TTC549 (cell line): ENCODE data around the gene ACVR1B.

Source experiments
- FAIRE-seq: peaks from 2 replicates; lab custom pipeline; 2012; peaks lifted over from hg19 to GRCh38; lab: Jason Lieb, UNC

Gene ACVR1B

DNA sequence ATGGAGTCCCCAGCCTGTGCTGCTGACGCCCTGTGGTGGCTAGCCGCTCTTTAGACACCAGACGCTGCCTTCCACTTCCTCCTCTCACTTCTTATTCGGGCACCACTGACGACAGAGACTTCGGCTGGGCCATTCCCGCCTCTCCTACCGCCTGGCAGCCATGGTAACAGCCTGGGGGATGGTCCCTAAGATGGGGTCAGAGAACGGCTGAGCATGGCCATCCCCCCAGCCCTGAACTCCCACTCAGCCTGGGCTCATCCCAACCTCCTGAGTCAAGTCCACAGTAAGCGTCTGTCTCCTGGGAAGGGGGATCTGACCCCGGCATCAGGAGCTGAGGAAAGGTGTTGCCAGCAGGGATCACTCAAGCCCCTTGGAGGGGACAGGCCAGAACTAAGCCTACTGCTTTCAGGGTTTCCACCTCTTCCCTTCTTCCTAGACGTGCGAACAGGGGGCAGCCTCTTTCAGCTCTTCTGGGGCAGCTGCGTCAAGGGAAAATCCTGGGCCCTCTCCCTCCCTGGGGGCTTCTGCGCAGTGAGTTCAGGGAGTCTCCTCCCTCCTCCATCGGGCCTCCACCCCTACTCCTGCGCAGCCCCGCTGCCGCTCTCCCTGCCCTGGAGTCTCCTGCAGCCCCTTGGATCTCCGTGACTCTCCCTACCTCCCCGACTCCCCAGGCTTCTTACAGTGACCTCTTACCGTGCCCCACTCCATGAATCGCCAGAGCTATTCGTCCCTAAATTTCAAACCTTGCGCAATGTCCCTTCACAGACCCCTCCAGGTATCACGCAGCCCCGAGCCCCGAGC, 54.6 kb downstream of the ACVR1B start:
- FAIRE-seq = no peak

DNA sequence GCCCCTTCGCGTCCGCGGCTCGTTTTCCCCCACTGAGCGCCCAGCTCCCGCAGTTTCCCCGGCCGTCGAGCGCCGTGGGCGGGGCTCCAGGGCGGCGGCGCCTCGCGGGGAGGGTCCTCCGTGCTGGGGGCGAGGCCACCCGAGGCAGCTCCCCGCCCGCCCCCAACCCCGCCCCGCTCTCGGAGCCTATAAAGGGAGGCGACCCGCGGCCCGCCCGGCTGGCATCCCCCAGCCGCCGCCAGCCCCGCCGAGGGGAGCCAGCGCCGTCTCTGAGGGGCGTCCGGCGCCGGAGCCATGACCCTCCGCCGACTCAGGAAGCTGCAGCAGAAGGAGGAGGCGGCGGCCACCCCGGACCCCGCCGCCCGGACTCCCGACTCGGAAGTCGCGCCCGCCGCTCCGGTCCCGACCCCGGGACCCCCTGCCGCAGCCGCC, 55.2 kb downstream of the ACVR1B start, which contains the start of gene TAMALIN:
TSS of gene TAMALIN (plus strand) at position 221 of the 432 bp plus-strand sequence. CDS start at position 295, 74 bp downstream.
- no peak for FAIRE-seq

DNA sequence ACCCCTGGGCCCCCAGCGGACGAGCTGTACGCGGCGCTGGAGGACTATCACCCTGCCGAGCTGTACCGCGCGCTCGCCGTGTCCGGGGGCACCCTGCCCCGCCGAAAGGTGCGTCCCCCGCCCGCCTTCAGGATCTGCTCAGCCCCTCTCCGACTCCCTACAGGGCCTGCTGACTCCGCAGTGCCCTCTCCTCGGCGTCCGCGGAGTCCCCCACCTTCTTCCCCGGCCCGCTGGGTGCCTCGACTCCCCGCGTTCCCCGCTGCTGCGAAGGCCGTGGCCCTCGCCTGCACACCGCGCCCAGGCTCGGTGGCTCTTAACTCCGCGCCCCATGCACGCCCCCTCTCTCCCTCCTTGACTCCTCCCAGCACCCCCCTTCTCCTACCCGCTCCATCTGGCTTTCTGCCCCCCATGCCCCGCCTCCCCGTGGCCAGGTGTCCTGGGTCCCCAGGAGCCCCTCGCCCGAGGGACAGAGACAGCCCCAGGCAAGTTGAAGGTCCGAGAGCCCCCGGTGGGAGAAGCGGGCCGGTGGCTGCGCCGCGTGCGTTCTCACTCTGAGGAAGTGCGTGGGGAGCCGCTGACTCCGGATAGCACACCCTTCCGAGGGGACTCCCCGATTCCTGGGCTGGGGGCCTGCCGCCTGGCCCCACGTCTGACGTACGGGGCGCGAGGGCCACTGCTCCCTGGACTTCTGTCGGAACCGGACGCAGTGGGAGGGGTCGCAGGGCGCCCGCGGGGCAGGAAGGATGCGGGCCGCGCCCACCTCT, 55.8 kb downstream of the ACVR1B start:
- FAIRE-seq = no peak

DNA sequence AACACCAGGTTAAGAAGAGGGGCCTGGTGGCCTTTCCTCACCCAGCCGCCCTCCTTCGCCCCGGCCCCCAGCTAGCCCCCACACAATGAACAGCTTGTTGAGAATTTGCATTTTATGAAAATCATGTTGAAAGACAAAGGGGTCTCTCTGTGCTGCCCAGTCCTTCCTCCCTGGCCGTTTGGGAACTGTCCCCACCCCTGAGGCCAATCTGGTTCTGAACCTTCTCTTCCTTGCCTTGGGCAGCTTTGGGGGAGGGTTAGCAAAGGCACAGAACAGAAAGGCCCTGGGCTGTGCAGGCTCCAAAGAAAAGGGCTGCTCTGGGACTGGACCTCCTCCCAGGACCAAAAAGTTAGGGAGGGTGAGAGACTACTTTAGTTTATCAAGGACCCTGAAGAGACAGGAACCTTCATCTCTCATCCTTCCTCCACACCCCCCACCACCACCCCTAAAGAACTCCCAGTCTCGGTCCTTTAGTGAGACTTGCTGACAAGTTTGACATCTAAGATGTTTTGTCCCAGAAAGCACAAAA, 56.5 kb downstream of the ACVR1B start:
- FAIRE-seq = no peak

DNA sequence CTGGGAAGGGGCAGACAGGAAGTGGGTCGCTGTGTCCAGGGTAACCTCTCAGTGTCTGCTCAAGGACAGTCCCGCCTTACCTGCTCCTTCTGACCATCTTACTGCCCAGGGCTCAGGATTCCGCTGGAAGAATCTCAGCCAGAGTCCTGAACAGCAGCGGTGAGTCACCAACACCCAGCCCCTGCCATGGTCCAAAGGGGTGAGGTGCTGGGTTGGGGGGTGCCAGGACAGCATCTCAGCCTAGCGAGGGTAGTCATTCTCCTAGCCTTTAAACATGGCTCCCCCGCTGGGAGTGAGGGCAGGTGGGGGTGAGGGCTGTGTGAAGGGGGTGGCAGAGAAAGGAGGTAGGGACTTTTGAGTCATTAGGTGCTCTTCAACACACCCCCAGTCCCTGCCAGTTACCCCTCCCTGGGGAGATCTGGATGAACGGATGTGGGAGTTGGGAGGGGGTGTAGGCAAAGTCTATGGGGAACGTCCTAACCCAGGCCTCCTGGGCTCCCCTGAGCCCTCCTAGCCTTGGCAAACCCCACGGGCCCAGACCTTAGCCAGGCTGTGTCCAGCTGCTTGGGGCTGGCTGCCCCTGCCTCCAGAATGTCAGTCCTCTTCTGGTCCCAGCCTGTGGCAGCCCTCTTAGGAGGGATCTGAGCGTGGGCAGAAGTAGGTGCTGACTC, 57.7 kb downstream of the ACVR1B start:
- no peak for FAIRE-seq

DNA sequence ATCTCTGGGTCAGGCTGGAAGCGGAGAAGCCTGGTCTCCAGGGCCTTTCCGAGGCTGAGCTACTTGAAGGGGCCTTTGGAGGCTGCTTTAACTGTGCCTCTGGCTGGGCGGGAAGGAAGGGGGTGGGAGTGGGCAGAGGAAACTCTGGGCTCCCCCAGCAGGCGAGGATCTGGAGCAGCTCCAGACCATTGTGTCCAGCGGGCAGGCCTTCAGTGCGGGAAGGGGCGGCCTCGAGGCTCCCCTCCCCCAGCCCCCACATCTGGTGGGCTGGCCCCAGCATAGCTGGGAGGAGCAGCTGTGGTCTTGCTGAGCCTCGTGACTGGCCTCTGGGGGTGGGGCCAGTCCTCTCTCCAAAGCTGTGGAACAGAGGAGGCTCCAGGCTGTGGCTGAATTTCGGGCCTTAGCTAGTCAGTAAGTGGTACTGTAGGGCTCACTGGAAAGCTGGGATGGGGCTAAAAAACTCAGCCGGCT, 58.7 kb downstream of the ACVR1B start:
- peak; percentile 94 for FAIRE-seq

DNA sequence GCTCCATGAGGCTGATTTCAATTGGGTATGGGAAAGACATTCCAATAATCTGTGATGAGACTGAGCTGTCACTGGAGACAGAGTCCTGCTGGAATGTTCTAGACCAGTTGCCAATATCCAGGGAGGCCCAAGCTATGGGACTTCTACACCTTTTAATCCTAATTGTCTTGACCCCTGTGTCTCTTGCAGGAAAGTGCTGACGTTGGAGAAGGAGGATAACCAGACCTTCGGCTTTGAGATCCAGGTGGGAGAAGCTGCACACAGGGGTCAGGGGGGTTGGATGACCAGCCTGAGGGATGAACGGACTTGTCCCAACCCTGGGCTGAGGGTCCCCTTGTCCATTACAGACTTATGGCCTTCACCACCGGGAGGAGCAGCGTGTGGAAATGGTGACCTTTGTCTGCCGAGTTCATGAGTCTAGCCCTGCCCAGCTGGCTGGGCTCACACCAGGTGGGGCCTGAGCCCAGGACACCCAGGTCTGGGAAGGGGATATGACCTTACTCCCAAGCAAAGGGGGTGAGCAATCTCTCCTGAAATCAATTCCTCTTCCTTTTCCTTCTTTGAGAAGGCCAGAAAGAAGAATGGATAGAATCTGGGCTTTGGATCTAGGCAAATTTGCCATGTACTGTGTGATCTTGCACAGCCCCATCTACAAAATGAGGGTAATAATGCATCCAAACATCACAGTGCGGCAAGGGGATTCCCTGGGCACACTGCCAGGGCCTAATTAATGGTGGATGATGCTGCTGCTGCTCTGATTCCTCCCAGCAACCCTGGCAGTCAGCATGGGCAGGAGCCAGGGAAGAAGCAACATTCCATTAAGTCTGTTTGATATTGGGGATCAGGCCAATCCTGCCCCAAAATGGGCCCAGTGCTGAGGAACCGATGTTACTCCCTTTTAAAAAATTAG, 59.4 kb downstream of the ACVR1B start:
- no peak for FAIRE-seq

DNA sequence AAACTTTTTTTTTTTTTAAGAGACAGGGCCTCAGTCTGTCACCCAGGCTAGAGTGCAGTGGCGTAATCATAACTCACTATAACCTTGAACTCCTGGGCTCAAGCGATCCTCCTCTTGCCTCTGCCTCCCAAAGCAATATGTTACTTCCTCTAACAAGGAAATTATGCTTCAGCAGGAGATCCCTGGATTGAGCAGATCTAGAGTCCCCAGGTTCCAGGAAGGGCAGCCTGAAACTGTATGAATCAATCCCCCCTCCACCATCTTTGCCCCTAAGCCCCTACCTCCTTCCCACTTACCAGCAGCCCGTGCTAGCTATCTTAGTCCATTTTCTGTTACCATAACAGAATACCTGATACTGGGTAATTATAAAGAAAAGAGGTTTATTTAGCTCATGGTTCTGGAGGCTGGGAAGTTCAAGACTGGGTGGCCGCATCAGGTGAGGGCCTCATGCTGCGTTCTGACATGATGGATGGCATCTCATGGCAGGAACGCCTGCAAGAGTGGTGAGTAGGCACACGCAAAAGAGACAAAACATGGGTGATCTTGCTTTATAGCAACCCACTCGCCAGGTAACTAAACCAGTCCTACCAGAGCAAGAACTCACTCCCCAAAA, 60.2 kb downstream of the ACVR1B start:
- no peak for FAIRE-seq

DNA sequence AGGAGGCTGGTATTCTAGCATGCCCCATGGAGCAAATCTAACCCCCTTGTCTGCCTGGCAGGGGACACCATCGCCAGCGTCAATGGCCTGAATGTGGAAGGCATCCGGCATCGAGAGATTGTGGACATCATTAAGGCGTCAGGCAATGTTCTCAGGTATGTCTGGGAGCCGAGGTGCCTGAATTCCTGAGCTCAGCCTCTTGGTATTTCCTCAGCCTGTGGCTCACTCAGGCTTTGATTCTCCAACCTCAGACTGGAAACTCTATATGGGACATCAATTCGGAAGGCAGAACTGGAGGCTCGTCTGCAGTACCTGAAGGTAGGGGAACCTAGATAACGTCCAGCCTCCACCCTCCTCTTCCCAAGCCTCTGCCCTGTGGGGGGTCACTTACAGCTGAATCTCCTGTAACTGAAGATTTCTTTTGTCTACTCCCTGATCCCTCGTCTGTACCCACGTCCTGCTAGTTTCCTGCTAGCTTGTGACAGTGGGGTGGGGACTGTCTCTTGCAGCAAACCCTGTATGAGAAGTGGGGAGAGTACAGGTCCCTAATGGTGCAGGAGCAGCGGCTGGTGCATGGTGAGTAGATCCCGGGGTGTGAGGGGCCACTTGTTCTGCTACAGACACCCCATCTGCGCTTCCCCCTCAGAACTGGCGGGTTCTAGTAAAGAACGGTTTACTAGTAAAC, 62.3 kb downstream of the ACVR1B start:
- no peak for FAIRE-seq

DNA sequence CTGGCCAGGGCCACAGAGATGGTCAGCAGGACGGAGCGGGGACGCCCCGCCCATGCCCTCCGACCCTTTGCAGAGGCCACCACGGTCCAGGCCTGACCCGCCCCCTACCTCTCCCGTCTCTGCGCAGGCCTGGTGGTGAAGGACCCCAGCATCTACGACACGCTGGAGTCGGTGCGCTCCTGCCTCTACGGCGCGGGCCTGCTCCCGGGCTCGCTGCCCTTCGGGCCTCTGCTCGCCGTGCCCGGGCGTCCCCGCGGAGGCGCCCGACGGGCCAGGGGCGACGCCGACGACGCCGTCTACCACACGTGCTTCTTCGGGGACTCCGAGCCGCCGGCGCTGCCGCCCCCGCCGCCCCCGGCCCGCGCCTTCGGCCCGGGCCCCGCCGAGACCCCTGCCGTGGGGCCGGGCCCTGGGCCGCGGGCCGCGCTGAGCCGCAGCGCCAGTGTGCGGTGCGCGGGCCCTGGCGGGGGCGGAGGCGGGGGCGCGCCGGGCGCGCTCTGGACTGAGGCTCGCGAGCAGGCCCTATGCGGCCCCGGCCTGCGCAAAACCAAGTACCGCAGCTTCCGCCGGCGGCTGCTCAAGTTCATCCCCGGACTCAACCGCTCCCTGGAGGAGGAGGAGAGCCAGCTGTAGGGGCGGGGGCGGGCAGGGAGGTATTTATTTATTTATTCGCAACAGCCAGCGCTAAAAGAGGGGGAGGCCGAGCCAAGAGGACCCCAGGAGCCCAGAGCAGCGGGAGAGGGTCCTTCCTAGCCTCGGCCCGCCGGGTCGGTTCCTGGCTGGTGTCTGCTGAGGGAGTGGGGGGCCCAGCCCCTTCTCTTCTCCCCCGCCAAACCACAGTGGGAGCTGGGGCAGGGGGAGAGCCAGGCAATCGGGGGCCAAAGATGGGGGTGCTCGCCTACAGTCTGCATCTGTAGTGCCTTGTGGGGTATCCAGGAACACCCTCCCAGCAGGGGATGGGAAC, 63.4 kb downstream of the ACVR1B start:
- no peak for FAIRE-seq

DNA sequence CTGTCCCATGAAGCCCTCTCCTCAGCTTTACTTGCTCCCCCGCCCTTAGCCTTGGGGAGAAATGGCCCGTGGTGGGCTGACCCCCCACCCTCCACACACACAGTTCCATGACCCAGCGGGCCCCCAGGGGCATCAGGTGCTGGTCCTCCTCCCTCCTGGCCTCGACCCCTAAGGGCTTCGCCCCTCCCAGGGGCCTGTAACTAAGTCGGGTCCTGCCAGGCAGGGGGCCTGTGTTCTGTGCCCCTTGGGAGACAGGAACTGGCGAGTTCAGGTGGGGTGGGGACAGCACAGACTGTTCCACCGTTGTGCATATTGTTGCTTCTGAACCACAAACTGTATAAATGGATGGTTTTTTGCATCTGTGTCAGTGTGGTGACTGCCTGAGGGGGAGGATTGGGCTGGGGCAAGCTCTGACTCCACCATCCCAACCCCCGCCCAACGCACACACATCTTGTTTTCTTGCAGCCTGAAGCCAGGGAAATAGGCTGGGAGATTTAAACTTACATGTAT, 64.1 kb downstream of the ACVR1B start:
- FAIRE-seq = no peak

DNA sequence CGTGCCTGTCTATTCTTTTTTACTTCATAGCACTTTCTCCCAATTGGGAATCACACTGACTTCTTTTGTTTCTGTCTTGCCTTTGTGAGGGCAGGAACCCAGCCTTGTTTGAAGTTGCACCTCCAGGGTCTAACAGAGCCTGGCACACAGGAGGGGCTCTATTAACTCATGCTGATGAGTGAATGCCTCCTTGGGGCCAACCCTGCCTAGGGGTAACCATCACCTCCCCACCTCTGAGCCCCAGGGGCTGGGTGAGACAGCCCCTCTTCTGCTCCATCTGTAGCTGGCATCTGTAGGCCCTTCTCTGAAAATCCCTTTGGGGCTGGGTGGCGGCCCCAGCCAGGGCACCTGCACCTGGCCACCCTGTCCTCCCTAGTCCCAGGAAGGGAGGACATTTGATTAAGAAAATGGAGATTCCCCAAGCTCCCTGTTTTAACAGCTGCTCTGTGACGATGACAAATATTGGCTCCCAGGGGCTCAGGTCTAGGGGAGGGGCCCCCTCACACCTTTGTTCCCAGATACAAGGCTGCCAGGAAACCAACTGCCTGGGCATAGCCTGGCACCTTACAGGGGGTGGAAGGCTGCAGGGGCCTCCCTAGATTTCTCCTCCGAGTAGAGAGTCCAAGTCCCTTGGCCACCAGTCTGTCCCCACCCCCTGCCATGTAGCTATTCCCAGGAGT, 67.1 kb downstream of the ACVR1B start:
- FAIRE-seq = no peak

DNA sequence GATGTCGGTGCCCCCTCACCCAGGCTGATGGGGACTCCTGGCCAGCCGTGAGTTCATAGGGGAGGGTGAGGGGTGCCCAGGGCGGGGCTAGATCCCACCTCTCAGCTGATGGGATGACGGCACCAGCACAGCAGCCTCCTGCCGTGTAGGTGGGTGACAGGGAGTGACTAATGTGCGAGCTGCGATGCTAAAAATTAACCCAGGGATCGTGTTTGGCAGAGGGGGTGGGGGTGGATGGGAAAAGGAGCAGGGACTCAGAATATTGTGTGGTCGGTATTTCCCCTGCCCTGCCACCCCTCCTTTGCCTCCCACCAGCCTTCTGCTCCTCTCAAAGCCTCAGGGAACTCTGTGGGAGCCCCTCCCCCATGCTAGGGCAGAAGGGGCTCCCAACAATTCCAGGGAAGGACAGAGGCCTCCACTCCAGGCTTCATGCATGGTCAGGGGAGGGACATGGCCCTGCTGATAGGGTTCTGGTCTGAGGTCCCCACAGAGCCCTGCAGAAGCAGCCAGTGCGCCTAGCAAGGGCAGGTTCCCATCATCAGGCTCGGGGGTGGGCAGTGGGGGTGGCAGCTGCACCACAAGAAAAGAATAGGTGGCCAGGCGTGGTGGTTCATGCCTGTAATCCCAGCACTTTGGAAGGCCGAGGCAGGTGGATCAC, 67.7 kb downstream of the ACVR1B start:
- FAIRE-seq = no peak

DNA sequence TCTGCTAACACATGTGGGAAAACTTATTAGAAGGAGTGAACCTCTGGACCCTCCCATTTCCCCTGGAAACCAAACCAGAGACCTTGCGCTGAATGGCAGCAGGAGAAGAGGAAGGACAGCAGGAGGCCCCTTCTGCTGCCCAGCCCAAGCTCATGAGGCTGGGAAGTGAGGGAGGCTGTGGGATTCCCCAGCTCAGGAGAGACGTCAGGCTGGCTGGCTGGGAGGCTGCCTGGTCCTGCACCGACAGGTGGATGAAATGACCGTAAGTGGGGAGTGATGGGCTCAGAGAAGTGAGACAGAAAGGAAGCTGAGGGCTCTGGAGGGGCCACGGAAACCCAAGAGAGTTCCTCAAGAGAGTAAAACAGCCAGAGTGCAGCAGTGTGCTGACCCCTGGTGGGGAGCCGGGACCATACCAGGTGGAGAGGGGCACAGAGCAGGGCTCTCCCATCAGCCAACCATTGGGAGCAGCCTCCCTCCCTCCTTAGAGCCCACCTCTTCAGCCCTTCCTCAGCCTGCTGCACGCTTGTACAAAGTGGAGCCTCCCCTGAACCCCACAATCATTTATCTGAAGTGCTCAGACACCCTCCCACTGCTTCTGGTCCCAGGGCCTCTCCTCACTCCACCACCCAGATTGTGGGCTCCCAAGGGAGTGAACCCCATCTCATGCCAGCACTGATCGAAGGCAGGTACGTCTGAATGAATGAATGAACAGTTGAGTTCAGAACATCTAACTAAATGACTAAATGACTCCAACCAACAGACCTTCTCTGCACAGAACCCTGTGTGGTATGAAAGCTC, 69.2 kb downstream of the ACVR1B start:
- no peak for FAIRE-seq

DNA sequence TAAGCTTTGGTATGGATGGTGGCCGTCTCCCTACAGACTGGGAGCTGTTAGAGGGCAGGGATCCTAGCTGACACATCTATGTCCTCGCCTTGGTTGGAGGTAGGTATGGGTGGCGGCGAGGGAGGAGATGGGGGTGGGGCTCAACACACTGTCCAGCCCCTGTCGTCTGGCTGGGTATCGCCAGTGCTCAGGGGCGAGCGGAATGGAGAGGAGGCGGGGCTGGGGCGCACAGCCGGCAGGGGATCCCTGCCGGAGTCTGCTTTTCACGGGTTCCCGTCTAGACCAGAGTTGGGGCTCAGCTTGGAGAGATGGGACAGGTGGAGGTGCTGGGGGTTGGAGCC, 71.3 kb downstream of the ACVR1B start:
- FAIRE-seq = no peak

DNA sequence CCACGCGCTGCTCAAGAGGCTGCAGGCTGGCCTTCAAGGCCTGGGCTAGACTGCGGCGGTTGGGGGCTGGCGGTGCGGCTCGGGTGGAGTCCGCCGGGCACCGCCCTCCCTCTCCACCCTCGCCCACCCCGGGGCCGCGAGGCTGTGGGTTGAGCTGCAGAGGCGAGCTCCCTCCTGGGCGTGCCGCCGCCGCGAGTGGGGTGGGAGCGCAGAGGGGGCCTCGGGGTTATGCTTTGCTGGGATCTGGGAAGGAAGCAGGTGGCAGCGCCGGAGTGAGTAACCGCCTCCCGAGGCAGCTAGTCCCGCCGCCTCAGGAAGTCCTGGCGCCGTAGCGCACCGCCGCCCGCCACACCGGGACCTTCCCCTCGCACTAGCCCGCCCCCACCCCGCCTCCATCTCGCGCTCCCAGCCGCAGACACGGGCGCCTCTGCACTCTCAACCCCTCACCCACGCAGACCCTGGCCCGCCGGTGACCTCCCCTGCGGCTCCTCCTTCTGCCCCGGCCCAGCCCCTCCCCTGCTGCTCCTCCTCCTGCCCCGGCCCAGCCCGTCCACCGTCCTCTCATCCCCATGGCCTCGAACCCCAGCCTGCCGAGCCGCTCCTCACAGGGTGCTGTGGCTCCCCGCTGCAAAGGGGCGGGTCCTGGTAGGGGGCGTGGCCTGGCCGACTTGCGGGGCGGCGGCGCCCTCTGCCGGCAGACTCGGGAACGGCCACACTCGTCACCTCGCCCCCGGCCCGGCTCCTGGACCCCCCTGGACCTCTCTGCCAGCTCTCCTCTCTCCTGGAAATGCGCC, 71.9 kb downstream of the ACVR1B start:
- FAIRE-seq = no peak
